H1 (cell line): ENCODE data around the gene ASIP. TPM values are rescaled to one million over a fixed set of nuclear protein-coding genes. Genes with fewer than 3 reads are reported as not detected.
A peak's percentile ranks its signal among the peaks of the same experiment; 100 is the strongest.

Experiments
- CTCF ChIA-PET: fragments of 300-600 bp; sonication (Branson Sonifier 250); formaldehyde crosslinking; loops from one replicate; lab custom pipeline; 2021; ENCODE audit not compliant: partially characterized antibody; lab: Charles Lee
- POLR2A ChIA-PET: fragments of 300-600 bp; sonication (Branson Sonifier 250); formaldehyde crosslinking; loops from one replicate; lab custom pipeline; 2021; ENCODE audit warnings: inconsistent platforms; ENCODE audit not compliant: partially characterized antibody; lab: Charles Lee
- DNase-seq, 2 experiments: peaks; one replicate each; pipeline versions ENCODE4 v3.0.0 to v3.0.0-alpha.2; 2010 to 2022; ENCODE audit warnings: low spot score in 2 of 2, low read depth in 1 of 2, mixed read lengths in 1 of 2
- FAIRE-seq: peaks from 2 replicates; lab custom pipeline; 2011; peaks lifted over from hg19 to GRCh38; lab: Jason Lieb, UNC
- H2AFZ ChIP-seq: 2 replicates; pipeline ENCODE4 v1.8.1; 2012; ENCODE audit warnings: low read length, inconsistent platforms
- H2AK5ac ChIP-seq: 2 replicates; pipeline ENCODE4 v1.6.1; 2013; ENCODE audit warnings: low read depth, low read length
- H2BK120ac ChIP-seq: replicated peaks from 2 replicates; pipeline ENCODE3; 2013; ENCODE audit warnings: low read depth, low read length, inconsistent platforms
- H2BK12ac ChIP-seq: 2 replicates; pipeline ENCODE4 v1.6.1; 2013; ENCODE audit warnings: low read depth, low read length
- H2BK15ac ChIP-seq: 2 replicates; pipeline ENCODE4 v1.6.1; 2013; ENCODE audit warnings: low read length
- H2BK20ac ChIP-seq: 2 replicates; pipeline ENCODE4 v1.6.1; 2013; ENCODE audit warnings: low read length
- H2BK5ac ChIP-seq: 2 replicates; pipeline ENCODE4 v1.6.1; 2013; ENCODE audit warnings: low read depth, low read length
- H3K14ac ChIP-seq: 2 replicates; pipeline ENCODE4 v1.6.1; 2013; ENCODE audit warnings: inconsistent platforms; ENCODE audit not compliant: insufficient read length
- H3K18ac ChIP-seq: 2 replicates; pipeline ENCODE4 v1.6.1; 2013; ENCODE audit warnings: low read length; ENCODE audit errors: extremely low read depth
- H3K23ac ChIP-seq: 2 replicates; pipeline ENCODE4 v1.6.1; 2013; ENCODE audit warnings: inconsistent platforms; ENCODE audit not compliant: insufficient read length
- H3K23me2 ChIP-seq: 2 replicates; pipeline ENCODE4 v1.6.1; 2013; ENCODE audit warnings: low read depth, low read length
- H3K27ac ChIP-seq: 2 replicates; pipeline ENCODE4 v1.6.1; 2011; ENCODE audit warnings: low read depth, low read length, inconsistent platforms
- H3K27me3 ChIP-seq, 4 experiments: replicated peaks in 1 of 4; 1 replicate in 1 of 4; 2 replicates in 3 of 4; pipeline versions ENCODE4 v1.6.1 to v1.8.1; 2011 to 2013; ENCODE audit warnings: low read length in 3 of 4, mild to moderate bottlenecking in 3 of 4, inconsistent platforms in 2 of 4, mixed read lengths in 2 of 4, moderate library complexity in 1 of 4; ENCODE audit not compliant: control insufficient read depth in 3 of 4, insufficient read depth in 3 of 4; ENCODE audit errors: extremely low read depth in 1 of 4
- H3K36me3 ChIP-seq, 4 experiments: 2 replicates each; pipeline versions ENCODE4 v1.6.1 to v1.8.1; 2011 to 2013; ENCODE audit warnings: mild to moderate bottlenecking in 4 of 4, low read length in 3 of 4, moderate library complexity in 2 of 4, control low read depth in 1 of 4, inconsistent platforms in 1 of 4; ENCODE audit not compliant: insufficient read depth in 4 of 4, control insufficient read depth in 2 of 4
- H3K4ac ChIP-seq: replicated peaks from 2 replicates; pipeline ENCODE3; 2013; ENCODE audit warnings: low read length, low read depth, mixed read lengths, inconsistent platforms; ENCODE audit not compliant: insufficient read length
- H3K4me1 ChIP-seq, 4 experiments: replicated peaks in 1 of 4; 1 replicate in 1 of 4; 2 replicates in 3 of 4; pipeline versions ENCODE4 v1.6.1 to v1.8.1; 2011 to 2013; ENCODE audit warnings: low read length in 3 of 4, inconsistent platforms in 2 of 4, mixed read lengths in 1 of 4; ENCODE audit not compliant: insufficient read depth in 4 of 4, control insufficient read depth in 3 of 4
- H3K4me2 ChIP-seq, 2 experiments: 2 replicates each; pipeline versions ENCODE4 v1.6.1 to v1.8.1; 2011 to 2013; ENCODE audit warnings: low read depth in 2 of 2, low read length in 2 of 2, control low read depth in 1 of 2, inconsistent platforms in 1 of 2, mild to moderate bottlenecking in 1 of 2; ENCODE audit not compliant: insufficient read depth in 1 of 2
- H3K4me3 ChIP-seq, 4 experiments: fragments of 200-600, 300-600 bp in 1 of 4; sonication (generic), shearing (Covaris generic), sonication (Bioruptor Twin) in 1 of 4; 2 replicates each; pipeline versions ENCODE4 v1.5.1 to v1.8.1; 2011 to 2016; ENCODE audit warnings: low read length in 4 of 4, low read depth in 3 of 4, control low read depth in 2 of 4, inconsistent platforms in 2 of 4, mild to moderate bottlenecking in 2 of 4, mixed read lengths in 1 of 4, moderate library complexity in 1 of 4; ENCODE audit not compliant: insufficient read depth in 2 of 4; ENCODE audit errors: extremely low read depth in 1 of 4
- H3K56ac ChIP-seq: replicated peaks from 2 replicates; pipeline ENCODE3; 2013; ENCODE audit warnings: low read depth, mild to moderate bottlenecking, mixed read lengths, low read length, inconsistent platforms; ENCODE audit not compliant: insufficient read length
- H3K79me1 ChIP-seq: 2 replicates; pipeline ENCODE4 v1.6.1; 2013; ENCODE audit warnings: low read depth, low read length, control low read depth
- H3K79me2 ChIP-seq, 2 experiments: 2 replicates each; pipeline versions ENCODE4 v1.6.1 to v1.8.1; 2012 to 2013; ENCODE audit warnings: low read length in 2 of 2, mild to moderate bottlenecking in 2 of 2, inconsistent platforms in 1 of 2; ENCODE audit not compliant: insufficient read depth in 2 of 2, control insufficient read depth in 1 of 2
- H3K9ac ChIP-seq, 4 experiments: replicated peaks in 1 of 4; 1 replicate in 1 of 4; 2 replicates in 3 of 4; pipeline versions ENCODE4 v1.6.1 to v1.8.1; 2011 to 2013; ENCODE audit warnings: low read depth in 3 of 4, low read length in 3 of 4, control low read depth in 2 of 4, mild to moderate bottlenecking in 2 of 4, moderate library complexity in 2 of 4, inconsistent platforms in 1 of 4; ENCODE audit errors: extremely low read depth in 1 of 4
- H3K9me3 ChIP-seq, 2 experiments: 2 replicates each; pipeline versions ENCODE4 v1.6.1 to v1.8.1; 2012 to 2013; ENCODE audit warnings: mild to moderate bottlenecking in 2 of 2, moderate library complexity in 2 of 2, control low read depth in 1 of 2, inconsistent platforms in 1 of 2, low read depth in 1 of 2, low read length in 1 of 2, mixed read lengths in 1 of 2; ENCODE audit not compliant: insufficient read depth in 2 of 2
- H4K20me1 ChIP-seq, 2 experiments: replicated peaks in 1 of 2; 2 replicates each; pipeline versions ENCODE3 to v1.8.1; 2011 to 2013; ENCODE audit warnings: inconsistent platforms in 2 of 2, low read length in 2 of 2, mild to moderate bottlenecking in 1 of 2; ENCODE audit not compliant: insufficient read depth in 2 of 2, control insufficient read depth in 1 of 2
- H4K5ac ChIP-seq: 2 replicates; pipeline ENCODE4 v1.6.1; 2013; ENCODE audit warnings: low read length, low read depth, mixed read lengths, inconsistent platforms; ENCODE audit not compliant: insufficient read length
- H4K8ac ChIP-seq: 2 replicates; pipeline ENCODE4 v1.8.0; 2013; ENCODE audit warnings: mild to moderate bottlenecking, moderate library complexity, low read length, inconsistent platforms; ENCODE audit not compliant: insufficient read depth; ENCODE audit errors: extremely low read depth
- H4K91ac ChIP-seq: replicated peaks from 2 replicates; pipeline ENCODE3; 2013; ENCODE audit warnings: low read length, mixed read lengths, inconsistent platforms; ENCODE audit not compliant: insufficient read length
- HDAC6 ChIP-seq: IDR thresholded peaks from one replicate; pipeline ENCODE4 v1.7.1; 2012; ENCODE audit warnings: low read depth, mild to moderate bottlenecking, inconsistent platforms, low read length, moderate library complexity
- MAFK ChIP-seq: IDR thresholded peaks from 2 replicates; pipeline ENCODE4 v1.6.1; 2012; ENCODE audit warnings: low read depth, mild to moderate bottlenecking, improper control_type of control experiment, low read length
- SAP30 ChIP-seq: fragments of 300-600 bp; sonication (generic); IDR thresholded peaks from 2 replicates; pipeline ENCODE4 v1.7.1; 2012; ENCODE audit warnings: low read length, moderate library complexity, mild to moderate bottlenecking, inconsistent platforms; ENCODE audit not compliant: insufficient read depth, insufficient replicate concordance
- YY1 ChIP-seq: IDR thresholded peaks from 2 replicates; pipeline ENCODE4 v1.6.1; 2011; ENCODE audit warnings: low read depth, mild to moderate bottlenecking, low read length
- ZNF274 ChIP-seq: IDR thresholded peaks from 2 replicates; pipeline ENCODE4 v1.7.0; 2012; ENCODE audit warnings: low read length, borderline replicate concordance; ENCODE audit errors: extremely low read depth
- WGBS, 2 experiments: shearing (Covaris generic) in 1 of 2; methylation state at CpG; one replicate each; pipeline versions ENCODE4 v1.1.6 to v1.1.7; 2013 to 2015; ENCODE audit warnings: low lambda C conversion rate in 2 of 2, mixed read lengths in 2 of 2, inconsistent platforms in 1 of 2, low coverage in 1 of 2, missing lambda C conversion rate in 1 of 2; ENCODE audit not compliant: insufficient replicate concordance in 2 of 2, insufficient coverage in 1 of 2, insufficient read length in 1 of 2; ENCODE audit errors: extremely low coverage in 1 of 2, missing lambda C conversion rate in 1 of 2; 5-methylcytosine and 5-hydroxymethylcytosine counted together
- polyA plus RNA-seq, 7 experiments: library from polyadenylated mRNA; depleted of rRNA in 3 of 7; stranded (reverse) in 5 of 7; unstranded in 2 of 7; fragments of >200 nt in 5 of 7; fragments of 200-250 nt in 2 of 7; gene quantifications; 1 replicate in 5 of 7; 2 replicates in 1 of 7; 4 replicates in 1 of 7; pipeline versions ENCODE4 v1.2.1 to v1.2.3, GENCODE V29; 2011 to 2013; ENCODE audit warnings: missing spikeins in 2 of 7, mixed read lengths in 2 of 7
- total RNA-seq: library from RNA; stranded (reverse); fragmentation: NEBNext Ultra II Directional; extraction: Animal tissue kit (Norgen Biotek cat#: 25700); gene quantifications from 2 replicates; pipeline ENCODE4 v1.2.1, GENCODE V29; 2021
- TF ChIP-seq, protein P1 (sequence below): IDR thresholded peaks from 2 replicates; pipeline ENCODE4 v1.6.1; 2012; ENCODE audit warnings: inconsistent platforms

ASIP gene
- total and polyA plus RNA-seq, 2 of the 8 experiments (the other 6 are each of a cell fraction or from before 2014, with no cell fraction given), result not detected

DNA sequence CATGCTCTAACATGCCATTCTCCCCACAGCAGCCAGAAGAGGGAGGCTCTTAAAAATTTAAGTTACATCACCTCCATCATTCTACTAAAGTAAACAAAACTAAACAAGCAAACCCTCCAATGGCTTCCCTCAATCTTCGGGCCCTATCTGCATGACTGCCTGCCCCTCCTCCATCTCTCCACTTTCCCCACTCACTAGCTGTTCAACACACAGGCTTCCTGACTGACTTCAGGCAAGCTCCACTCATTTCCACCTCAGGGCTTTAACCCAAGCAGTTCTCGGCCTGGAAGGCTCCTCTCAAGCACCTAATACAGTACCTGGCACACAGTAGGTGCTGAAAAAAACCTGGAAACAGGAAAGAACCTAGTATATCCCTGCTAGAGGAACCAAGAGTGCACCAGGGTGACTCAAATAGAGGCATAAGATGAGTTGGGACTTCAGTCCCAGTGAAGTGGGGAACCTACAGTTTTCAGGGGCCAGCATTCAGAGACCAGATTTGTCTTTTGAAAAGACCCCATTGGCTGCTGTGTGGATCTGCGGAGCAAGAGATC, 59.1 kb downstream of the ASIP start:
- Histone ChIP-seq H4K91ac (no peak overlapping the region), H4K20me1 (peaks cover 27 to 37% of the 10 kb centered on the region in 2 experiments), H3K23ac (no peak overlapping the region), H3K9me3 (no peaks in the 10 kb centered on the region), H3K14ac (no peak overlapping the region), H4K8ac (peak overlapping the region; percentile 53; the same call in 1 of the 2 replicates), H2BK20ac (no peak overlapping the region), H3K4me1 (peaks cover 3 to 9% (median 7%) of the 10 kb centered on the region in 4 experiments; a peak in 6 of 7 replicates), H2AFZ (no peak overlapping the region), H3K36me3 (peaks cover 0 to 4% (median 2%) of the 10 kb centered on the region in 4 experiments; a peak in 6 of 8 replicates), H3K23me2 (peaks cover 4% of the 10 kb centered on the region; the same call in 1 of the 2 replicates), H2BK15ac (no peak overlapping the region), H2AK5ac (no peak overlapping the region), H3K4me3 (peak overlapping the region in 1 of 4 experiments; percentile 94; a peak in 1 of 8 replicates), H3K9ac (no peak overlapping the region; a peak in 1 of 7 replicates), H3K79me2 (peaks cover 29 to 70% of the 10 kb centered on the region in 2 experiments), H3K56ac (no peak overlapping the region), H2BK5ac (no peak overlapping the region), H3K4ac (peak overlapping the region; percentile 76), H2BK12ac (no peak overlapping the region), H3K79me1 (peaks cover 16% of the 10 kb centered on the region), H4K5ac (no peak overlapping the region), H2BK120ac (no peak overlapping the region), H3K27ac (no peak overlapping the region), H3K4me2 (peak overlapping the region; percentile 86 to 94; a peak in 2 of 4 replicates), H3K27me3 (no peaks in the 10 kb centered on the region), H3K18ac (no peak overlapping the region)
- CTCF ChIA-PET, result interaction anchor here (0.9 to 3.0 kb wide), 7 partner anchors 12 to 223 kb away, joined by 3 to 19 read pairs (median 3); no protein-coding TSS in a partner anchor
- WGBS, 2 experiments, result 81% methylated on average over 3 of the region's 3 CpGs; no CpG with 5 or more reads in 1 of the 2 experiments
- FAIRE-seq (no peak), DNase-seq (no peak)
- POLR2A ChIA-PET, result interaction anchor here (0.6 to 1.8 kb wide), 4 partner anchors 11 to 215 kb away, joined by 3 to 5 read pairs (median 4); partner anchors contain the start of gene DYNLRB1
- TF ChIP-seq SAP30, result no peak
- TF ChIP-seq HDAC6, result no peak
- TF ChIP-seq, protein P1, sequence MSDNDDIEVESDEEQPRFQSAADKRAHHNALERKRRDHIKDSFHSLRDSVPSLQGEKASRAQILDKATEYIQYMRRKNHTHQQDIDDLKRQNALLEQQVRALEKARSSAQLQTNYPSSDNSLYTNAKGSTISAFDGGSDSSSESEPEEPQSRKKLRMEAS, result no peak
- no peak for TF ChIP-seq MAFK
- no peak for TF ChIP-seq ZNF274
- TF ChIP-seq YY1, result no peak
